ENCODE measurements around the gene INVS.
"Not testable (repeated sequence)": the region's sequence is repeated elsewhere in the genome, so short reads cannot be mapped to it uniquely, and the experiment has no call there.

INVS gene

GRCh38 chr9:100134731-100135130, 35.7 kb downstream of the INVS start:
- no peak for ATAC-seq
- TF ChIP-seq ISL1 (CRISPR knock-in tag; IDR thresholded peaks at IDR 0.05) = no peak
- TF ChIP-seq OSR1 (CRISPR knock-in tag; IDR thresholded peaks at IDR 0.05) = no peak
- no peak for TF ChIP-seq CSRNP3 (CRISPR knock-in tag; IDR thresholded peaks at IDR 0.05)
- no peak for TF ChIP-seq ZNF8 (CRISPR knock-in tag; IDR thresholded peaks at IDR 0.05)

GRCh38 chr9:100136799-100137198, 37.8 kb downstream of the INVS start:
- not testable (repeated sequence) for ATAC-seq

- not testable (repeated sequence) for ATAC-seq
Observed at GRCh38 chr9:100140303-100140702, 41.3 kb downstream of the INVS start.

GRCh38 chr9:100141862-100142261, 42.8 kb downstream of the INVS start:
- not testable (repeated sequence) for ATAC-seq

DNA sequence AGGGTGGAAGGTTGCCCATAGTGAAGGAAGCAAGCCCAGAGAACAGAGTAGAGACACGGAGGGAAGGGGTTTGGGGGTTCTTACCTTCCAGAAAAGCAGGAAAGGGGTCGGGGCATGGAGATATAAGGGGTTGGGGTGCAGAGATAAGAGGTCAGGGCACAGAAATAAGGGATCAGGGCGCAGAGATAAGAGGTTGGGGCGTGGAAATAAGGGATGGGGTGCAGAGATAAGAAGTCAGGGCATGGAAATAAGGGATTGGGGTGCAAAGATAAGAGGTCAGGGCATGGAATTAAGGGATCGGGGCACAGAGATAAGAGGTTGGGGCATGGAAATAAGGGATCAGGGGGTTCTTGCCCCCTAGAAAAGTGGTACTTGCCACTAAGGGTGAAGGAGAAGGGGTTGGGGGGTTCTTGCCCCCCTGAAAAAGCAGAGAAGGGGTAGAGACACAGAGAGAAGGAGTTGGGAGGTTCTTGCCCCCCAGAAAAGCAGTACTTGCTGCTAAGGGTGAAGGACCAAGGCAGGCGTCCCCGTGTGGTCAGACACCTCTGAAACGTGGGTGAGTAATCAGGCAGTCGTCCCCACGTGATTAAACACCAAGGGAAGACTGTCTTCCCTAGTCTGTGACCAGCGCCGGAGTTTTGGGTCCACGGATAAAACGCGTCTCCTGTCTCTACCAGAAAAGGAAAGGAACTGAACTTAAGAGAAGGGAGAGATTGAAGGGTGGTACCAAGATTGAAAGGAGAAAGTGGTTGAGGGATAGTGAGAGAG, 46.3 kb downstream of the INVS start:
- not testable (repeated sequence) for ATAC-seq

GRCh38 chr9:100145976-100146375, 46.9 kb downstream of the INVS start:
- not testable (repeated sequence) for ATAC-seq

- ATAC-seq = peak; percentile 96
- no peak for TF ChIP-seq ZNF565 (CRISPR knock-in tag; conservative IDR thresholded peaks at IDR 0.05; ENCODE audit: low read depth)
- 0 out of 2 replicates have a peak, but pooled peaks have one; percentile 71 for TF ChIP-seq ISL1 (CRISPR knock-in tag; IDR thresholded peaks at IDR 0.05)
Observed at GRCh38 chr9:100150214-100150613, 51.2 kb downstream of the INVS start.

DNA sequence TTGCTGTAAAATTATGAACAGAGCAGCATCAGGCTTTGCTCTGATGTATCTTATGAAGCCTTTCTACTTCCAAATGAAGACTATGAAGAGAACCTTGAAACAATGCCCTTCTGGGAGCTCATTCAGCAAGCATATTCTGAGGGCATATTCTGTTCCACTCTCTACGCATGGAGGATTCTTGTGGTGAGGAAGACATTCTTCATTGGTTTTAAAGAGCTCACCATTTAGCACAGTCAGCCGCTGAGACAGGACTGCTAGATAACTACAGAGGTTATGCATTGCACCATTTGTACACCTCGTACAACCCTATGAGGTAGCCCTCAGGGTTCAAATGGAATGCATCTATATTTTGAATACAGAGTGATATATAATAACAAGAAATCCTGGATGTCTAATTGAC, 61.0 kb downstream of the INVS start:
- TF ChIP-seq ESRRG (CRISPR knock-in tag; IDR thresholded peaks at IDR 0.05) (no peak), ZNF8 (CRISPR knock-in tag; IDR thresholded peaks at IDR 0.05) (no peak), RARB (CRISPR knock-in tag; IDR thresholded peaks at IDR 0.05) (no peak), ISL1 (CRISPR knock-in tag; IDR thresholded peaks at IDR 0.05) (no peak), OSR1 (CRISPR knock-in tag; IDR thresholded peaks at IDR 0.05) (no peak), TSHZ2 (CRISPR knock-in tag; IDR thresholded peaks at IDR 0.05) (no peak), ZFP3 (CRISPR knock-in tag; IDR thresholded peaks at IDR 0.05) (no peak), SNAI2 (CRISPR knock-in tag; IDR thresholded peaks at IDR 0.05) (no peak), ZFP30 (CRISPR knock-in tag; IDR thresholded peaks at IDR 0.05) (no peak), BACH2 (CRISPR knock-in tag; IDR thresholded peaks at IDR 0.05; ENCODE audit: borderline replicate concordance) (no peak), CSRNP3 (CRISPR knock-in tag; IDR thresholded peaks at IDR 0.05) (no peak), GLIS3 (CRISPR knock-in tag; IDR thresholded peaks at IDR 0.05) (no peak)
- no peak for ATAC-seq

DNA sequence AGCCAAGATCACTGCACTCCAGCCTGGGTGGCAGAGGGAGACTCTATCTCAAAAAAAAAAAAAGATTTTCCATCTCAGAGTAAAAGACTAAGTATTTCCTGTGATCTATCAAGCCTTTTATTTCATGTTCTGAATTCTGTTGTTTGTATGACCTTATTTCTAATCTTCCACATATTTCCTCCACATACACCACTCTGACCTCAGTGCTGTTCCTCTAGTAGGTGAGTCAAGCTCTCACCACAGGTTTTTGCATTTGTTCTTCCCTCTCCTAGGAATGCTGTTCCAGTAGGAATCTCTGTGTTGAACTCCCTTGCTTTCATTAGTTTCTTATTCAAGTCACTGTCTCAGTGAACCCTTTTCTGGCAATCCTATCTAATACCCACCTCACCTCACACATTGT, 68.1 kb downstream of the INVS start:
- no peak for ATAC-seq
- TF ChIP-seq PPARA (CRISPR knock-in tag; IDR thresholded peaks at IDR 0.05; ENCODE audit: borderline replicate concordance) (no peak), OSR1 (CRISPR knock-in tag; IDR thresholded peaks at IDR 0.05) (no peak), CSRNP3 (CRISPR knock-in tag; IDR thresholded peaks at IDR 0.05) (no peak), ZFP30 (CRISPR knock-in tag; IDR thresholded peaks at IDR 0.05) (no peak), ISL1 (CRISPR knock-in tag; IDR thresholded peaks at IDR 0.05) (no peak), ZFP3 (CRISPR knock-in tag; IDR thresholded peaks at IDR 0.05) (no peak), ZNF8 (CRISPR knock-in tag; IDR thresholded peaks at IDR 0.05) (no peak), CSDC2 (CRISPR knock-in tag; IDR thresholded peaks at IDR 0.05) (no peak), SNAI2 (CRISPR knock-in tag; IDR thresholded peaks at IDR 0.05) (no peak)
- TF ChIP-seq, protein P1, sequence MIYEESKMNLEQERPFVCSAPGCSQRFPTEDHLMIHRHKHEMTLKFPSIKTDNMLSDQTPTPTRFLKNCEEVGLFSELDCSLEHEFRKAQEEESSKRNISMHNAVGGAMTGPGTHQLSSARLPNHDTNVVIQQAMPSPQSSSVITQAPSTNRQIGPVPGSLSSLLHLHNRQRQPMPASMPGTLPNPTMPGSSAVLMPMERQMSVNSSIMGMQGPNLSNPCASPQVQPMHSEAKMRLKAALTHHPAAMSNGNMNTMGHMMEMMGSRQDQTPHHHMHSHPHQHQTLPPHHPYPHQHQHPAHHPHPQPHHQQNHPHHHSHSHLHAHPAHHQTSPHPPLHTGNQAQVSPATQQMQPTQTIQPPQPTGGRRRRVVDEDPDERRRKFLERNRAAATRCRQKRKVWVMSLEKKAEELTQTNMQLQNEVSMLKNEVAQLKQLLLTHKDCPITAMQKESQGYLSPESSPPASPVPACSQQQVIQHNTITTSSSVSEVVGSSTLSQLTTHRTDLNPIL (CRISPR knock-in tag; IDR thresholded peaks at IDR 0.05; ENCODE audit: low read depth) = no peak

All from SK-N-SH treated with all-trans-retinoic acid at 6 μM for 48 hours (cell line).